Osteocyte (in vitro differentiated cells): ENCODE measurements around the gene DIP2C. TPM values are rescaled to one million over a fixed set of nuclear protein-coding genes. Genes with fewer than 3 reads are reported as not detected.

Experiments
- DNase-seq: peaks from one replicate; pipeline ENCODE4 v3.0.0; 2021; ENCODE audit warnings: mixed read lengths; ENCODE audit not compliant: unreplicated experiment; ENCODE audit errors: extremely low spot score
- H3K27ac Mint-ChIP-seq: one replicate; pipeline ENCODE4 v1.8.0; 2021; ENCODE audit warnings: mild to moderate bottlenecking, mixed read lengths; ENCODE audit not compliant: unreplicated experiment
- H3K27me3 Mint-ChIP-seq: one replicate; pipeline ENCODE4 v1.8.0; 2021; ENCODE audit warnings: mixed read lengths; ENCODE audit not compliant: unreplicated experiment
- H3K36me3 Mint-ChIP-seq: one replicate; pipeline ENCODE4 v1.8.0; 2021; ENCODE audit warnings: mixed read lengths; ENCODE audit not compliant: unreplicated experiment
- H3K4me1 Mint-ChIP-seq: one replicate; pipeline ENCODE4 v1.8.0; 2021; ENCODE audit warnings: mixed read lengths; ENCODE audit not compliant: unreplicated experiment
- H3K4me3 Mint-ChIP-seq: one replicate; pipeline ENCODE4 v1.8.0; 2021; ENCODE audit warnings: mild to moderate bottlenecking, moderate library complexity, mixed read lengths; ENCODE audit not compliant: unreplicated experiment
- H3K9me3 Mint-ChIP-seq: one replicate; pipeline ENCODE4 v1.8.0; 2021; ENCODE audit warnings: mixed read lengths; ENCODE audit not compliant: unreplicated experiment
- total RNA-seq: library from RNA; stranded (reverse); gene quantifications from 2 replicates; pipeline ENCODE4 v1.2.1, GENCODE V29; 2021
- TF ChIP-seq, protein P1 (sequence below): fragments of 200-600 bp; sonication (generic); IDR thresholded peaks from 2 replicates; pipeline ENCODE4 v1.5.0; 2021; ENCODE audit warnings: antibody characterized with exemption, mild to moderate bottlenecking, moderate library complexity

DIP2C gene
- total RNA-seq, 1 donor from 2014 or later, result 36.8 TPM

DNA sequence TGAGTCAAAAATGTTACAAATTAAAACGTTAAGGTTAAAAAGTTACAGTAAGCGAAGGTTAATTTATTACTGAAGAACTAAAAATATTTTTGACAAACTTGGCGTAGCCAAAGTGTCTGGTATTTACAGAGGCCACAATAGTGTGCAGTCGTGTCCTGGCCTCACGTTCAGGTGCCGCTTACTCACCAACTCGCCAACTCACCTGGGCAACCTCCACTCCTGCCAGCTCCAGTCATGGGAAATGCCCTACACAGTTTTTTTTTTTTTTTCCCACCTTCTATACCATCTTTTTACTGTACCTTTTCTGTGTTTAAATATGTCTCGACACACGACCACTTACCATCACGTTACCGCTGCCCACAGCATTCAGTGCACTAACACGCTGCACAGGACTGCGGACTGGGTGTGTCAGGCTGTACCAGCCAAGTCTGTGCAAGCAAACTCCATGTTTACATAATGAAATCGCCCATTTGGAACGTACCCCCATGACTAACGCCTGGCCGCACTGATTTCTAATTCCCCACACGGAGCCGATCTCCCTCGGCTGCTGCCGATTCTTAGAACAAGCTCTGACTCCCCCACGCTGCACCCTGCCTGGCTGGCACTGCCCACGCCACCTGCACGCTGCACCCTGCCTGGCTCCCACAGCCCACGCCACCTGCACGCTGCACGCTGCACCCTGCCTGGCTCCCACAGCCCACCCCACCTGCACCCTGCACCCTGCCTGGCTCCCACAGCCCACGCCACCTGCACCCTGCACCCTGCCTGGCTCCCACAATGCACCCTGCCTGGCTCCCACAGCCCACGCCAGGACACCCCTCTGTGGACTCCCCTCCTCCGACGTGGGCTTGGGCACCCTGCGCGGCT lies 351.1 kb downstream of the DIP2C start:
- Mint-ChIP-seq H3K4me1 (peaks cover 23% of the 10 kb centered on the region), H3K27me3 (no peaks in the 10 kb centered on the region), H3K9me3 (no peaks in the 10 kb centered on the region), H3K36me3 (peaks cover 14% of the 10 kb centered on the region), H3K27ac (peak overlapping the region; percentile 96), H3K4me3 (peak overlapping the region; percentile 61)
- TF ChIP-seq, protein P1, sequence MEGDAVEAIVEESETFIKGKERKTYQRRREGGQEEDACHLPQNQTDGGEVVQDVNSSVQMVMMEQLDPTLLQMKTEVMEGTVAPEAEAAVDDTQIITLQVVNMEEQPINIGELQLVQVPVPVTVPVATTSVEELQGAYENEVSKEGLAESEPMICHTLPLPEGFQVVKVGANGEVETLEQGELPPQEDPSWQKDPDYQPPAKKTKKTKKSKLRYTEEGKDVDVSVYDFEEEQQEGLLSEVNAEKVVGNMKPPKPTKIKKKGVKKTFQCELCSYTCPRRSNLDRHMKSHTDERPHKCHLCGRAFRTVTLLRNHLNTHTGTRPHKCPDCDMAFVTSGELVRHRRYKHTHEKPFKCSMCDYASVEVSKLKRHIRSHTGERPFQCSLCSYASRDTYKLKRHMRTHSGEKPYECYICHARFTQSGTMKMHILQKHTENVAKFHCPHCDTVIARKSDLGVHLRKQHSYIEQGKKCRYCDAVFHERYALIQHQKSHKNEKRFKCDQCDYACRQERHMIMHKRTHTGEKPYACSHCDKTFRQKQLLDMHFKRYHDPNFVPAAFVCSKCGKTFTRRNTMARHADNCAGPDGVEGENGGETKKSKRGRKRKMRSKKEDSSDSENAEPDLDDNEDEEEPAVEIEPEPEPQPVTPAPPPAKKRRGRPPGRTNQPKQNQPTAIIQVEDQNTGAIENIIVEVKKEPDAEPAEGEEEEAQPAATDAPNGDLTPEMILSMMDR, result no peak
- DNase-seq, result no peak

DNA sequence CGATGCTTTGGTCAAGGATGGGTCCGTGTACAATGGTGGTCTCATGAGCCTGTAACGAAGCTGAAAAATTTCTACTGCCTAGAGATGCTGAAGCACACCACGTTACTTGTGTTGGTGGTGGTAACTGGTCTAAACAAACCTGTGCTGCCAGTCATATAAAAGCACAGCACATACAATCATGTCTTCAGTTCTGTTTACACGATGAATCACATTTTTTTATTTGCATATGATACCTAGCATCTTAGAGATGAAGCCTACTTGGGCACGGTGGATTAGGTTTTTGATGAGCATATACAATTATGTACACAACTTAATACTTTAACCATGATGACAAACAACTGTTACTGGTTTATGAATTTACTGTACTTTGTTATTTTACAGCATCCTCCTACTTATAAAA lies 353.2 kb downstream of the DIP2C start:
- H3K4me3 Mint-ChIP-seq, result no peak overlapping the region
- H3K9me3 Mint-ChIP-seq, result no peaks in the 10 kb centered on the region
- no peak overlapping the region for H3K27ac Mint-ChIP-seq
- no peak for DNase-seq
- TF ChIP-seq, protein P1, result no peak
- peaks cover 18% of the 10 kb centered on the region for H3K36me3 Mint-ChIP-seq
- peaks cover 23% of the 10 kb centered on the region for H3K4me1 Mint-ChIP-seq
- H3K27me3 Mint-ChIP-seq, result no peaks in the 10 kb centered on the region

DNA sequence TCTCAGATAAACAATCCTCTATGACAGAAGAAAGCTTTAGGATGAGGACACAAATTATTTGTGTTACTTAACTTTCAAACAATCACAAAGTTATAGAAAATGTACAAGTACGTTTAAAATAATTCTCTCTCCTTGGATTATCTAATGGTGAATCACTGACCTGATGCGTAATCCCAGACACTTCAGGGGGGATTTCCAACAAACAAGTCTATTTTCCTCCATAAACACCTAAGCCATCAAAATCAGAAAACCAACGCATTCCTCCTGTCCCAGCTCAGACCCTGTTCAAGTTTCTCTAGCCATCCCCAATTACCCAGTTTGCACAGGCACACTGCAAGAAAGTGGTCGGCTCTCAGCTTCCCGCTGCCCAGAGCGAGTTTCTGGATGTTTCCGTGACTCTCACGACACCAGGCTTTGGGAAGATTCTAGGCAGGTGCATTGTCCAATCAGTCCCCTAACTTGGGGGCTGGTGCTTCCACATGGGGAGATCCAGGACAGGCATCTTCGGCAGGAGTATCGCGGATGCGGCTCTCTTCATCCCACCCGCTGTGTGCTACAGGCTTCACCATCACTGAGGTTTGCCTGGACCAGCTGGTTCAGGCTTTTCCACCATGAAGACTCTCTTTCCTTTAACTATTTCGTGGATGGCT lies 354.2 kb downstream of the DIP2C start:
- Mint-ChIP-seq H3K27ac (no peak overlapping the region), H3K27me3 (no peaks in the 10 kb centered on the region), H3K9me3 (no peaks in the 10 kb centered on the region), H3K36me3 (peaks cover 18% of the 10 kb centered on the region), H3K4me3 (no peak overlapping the region), H3K4me1 (peaks cover 22% of the 10 kb centered on the region)
- TF ChIP-seq, protein P1, result no peak
- peak; percentile 65 for DNase-seq

DNA sequence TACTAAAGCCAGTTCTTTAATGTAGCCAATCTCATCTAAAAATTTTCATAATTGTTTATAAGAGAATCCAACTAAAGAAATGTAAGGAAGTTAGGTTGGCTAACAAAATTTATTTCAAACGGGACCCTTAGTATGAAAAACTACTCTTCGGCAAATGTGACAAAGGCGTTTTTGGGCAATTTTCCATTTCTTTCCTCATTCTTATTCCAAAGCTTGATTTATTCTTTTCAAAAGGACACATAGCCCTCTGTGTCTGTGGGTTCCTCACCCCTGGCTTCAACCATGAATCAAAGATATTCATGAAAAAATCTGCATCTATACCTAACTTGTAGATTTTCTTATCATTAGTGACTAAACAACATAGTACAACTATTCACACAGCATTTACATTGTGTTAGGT lies 358.3 kb downstream of the DIP2C start:
- Mint-ChIP-seq H3K9me3 (no peaks in the 10 kb centered on the region), H3K4me1 (peaks cover 17% of the 10 kb centered on the region), H3K27me3 (no peaks in the 10 kb centered on the region), H3K36me3 (peaks cover 15% of the 10 kb centered on the region), H3K27ac (peak overlapping the region; percentile 54), H3K4me3 (no peak overlapping the region)
- DNase-seq, result no peak
- TF ChIP-seq, protein P1, result no peak
